ENCODE results near the gene MYBPHL. TPM values are rescaled to one million over a fixed set of nuclear protein-coding genes. Genes with fewer than 3 reads are reported as not detected.

The MYBPHL gene
- total RNA-seq, 1 donor: not detected

GRCh38 chr1:109256085-109256484 is 50.7 kb downstream of the MYBPHL start:
- Histone ChIP-seq H3K79me2 (ENCODE audit: insufficient read depth, low read length) (no peaks in the 10 kb centered on the region), H3K4me3 (ENCODE audit: insufficient read depth, low read length) (no peak overlapping the region), H3K27me3 (ENCODE audit: insufficient read depth, low read length) (no peaks in the 10 kb centered on the region), H4K20me1 (ENCODE audit: insufficient read depth, low read length) (no peaks in the 10 kb centered on the region), H3K9me3 (ENCODE audit: low read depth, low read length) (no peaks in the 10 kb centered on the region), H3K27ac (ENCODE audit: low read depth, low read length) (no peak overlapping the region), H3K4me1 (ENCODE audit: insufficient read depth, low read length) (peaks cover 14% of the 10 kb centered on the region), H3K36me3 (ENCODE audit: insufficient read depth, low read length) (no peaks in the 10 kb centered on the region), H2AFZ (ENCODE audit: low read length) (no peak overlapping the region), H3K4me2 (ENCODE audit: insufficient read depth, low read length) (no peak overlapping the region)
- TF ChIP-seq CTCF (IDR thresholded peaks at IDR 0.05; ENCODE audit: extremely low read depth, low read depth, low read length): no peak
- peak; percentile 73 for DNase-seq (ENCODE audit: insufficient read length, low spot score, missing footprints)

DNA sequence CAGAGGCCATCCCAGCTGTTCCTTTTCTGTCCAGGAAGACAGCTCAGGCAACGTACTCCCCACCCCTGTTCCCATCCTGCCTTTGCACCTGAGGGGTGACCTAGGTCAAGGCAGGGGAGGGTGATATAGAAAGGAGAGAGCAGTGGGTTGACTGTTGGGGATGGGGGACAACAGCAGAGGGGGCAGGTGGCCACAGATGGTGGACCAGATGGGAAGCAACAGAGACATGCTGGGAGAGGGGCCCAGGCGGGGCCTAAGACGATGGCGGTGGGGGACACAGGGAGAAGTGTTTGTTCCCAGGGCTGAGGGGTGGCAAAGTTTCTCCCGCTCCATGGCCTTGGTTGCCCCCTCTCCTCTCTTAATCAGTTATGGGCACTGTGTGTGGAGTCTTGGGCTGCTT is 51.1 kb downstream of the MYBPHL start:
- Histone ChIP-seq H3K9me3 (ENCODE audit: low read depth, low read length) (no peaks in the 10 kb centered on the region), H3K79me2 (ENCODE audit: insufficient read depth, low read length) (no peaks in the 10 kb centered on the region), H3K27ac (ENCODE audit: low read depth, low read length) (no peak overlapping the region), H3K27me3 (ENCODE audit: insufficient read depth, low read length) (no peaks in the 10 kb centered on the region), H4K20me1 (ENCODE audit: insufficient read depth, low read length) (no peaks in the 10 kb centered on the region), H3K36me3 (ENCODE audit: insufficient read depth, low read length) (no peaks in the 10 kb centered on the region), H2AFZ (ENCODE audit: low read length) (no peak overlapping the region), H3K4me3 (ENCODE audit: insufficient read depth, low read length) (no peak overlapping the region), H3K4me1 (ENCODE audit: insufficient read depth, low read length) (peaks cover 14% of the 10 kb centered on the region), H3K4me2 (ENCODE audit: insufficient read depth, low read length) (no peak overlapping the region)
- no peak for TF ChIP-seq CTCF (IDR thresholded peaks at IDR 0.05; ENCODE audit: extremely low read depth, low read depth, low read length)
- DNase-seq (ENCODE audit: insufficient read length, low spot score, missing footprints): no peak

- Histone ChIP-seq H3K4me1 (ENCODE audit: insufficient read depth, low read length) (peaks cover 14% of the 10 kb centered on the region), H3K27me3 (ENCODE audit: insufficient read depth, low read length) (no peaks in the 10 kb centered on the region), H2AFZ (ENCODE audit: low read length) (no peak overlapping the region), H4K20me1 (ENCODE audit: insufficient read depth, low read length) (no peaks in the 10 kb centered on the region), H3K9me3 (ENCODE audit: low read depth, low read length) (no peaks in the 10 kb centered on the region), H3K79me2 (ENCODE audit: insufficient read depth, low read length) (no peaks in the 10 kb centered on the region), H3K27ac (ENCODE audit: low read depth, low read length) (no peak overlapping the region), H3K4me2 (ENCODE audit: insufficient read depth, low read length) (no peak overlapping the region), H3K36me3 (ENCODE audit: insufficient read depth, low read length) (no peaks in the 10 kb centered on the region), H3K4me3 (ENCODE audit: insufficient read depth, low read length) (no peak overlapping the region)
- peak; percentile 90 for DNase-seq (ENCODE audit: insufficient read length, low spot score, missing footprints)
- TF ChIP-seq CTCF (IDR thresholded peaks at IDR 0.05; ENCODE audit: extremely low read depth, low read depth, low read length): no peak
These were observed 51.6 kb downstream of the MYBPHL start for GRCh38 chr1:109255097-109255651.

GRCh38 chr1:109254621-109255096 is 52.2 kb downstream of the MYBPHL start:
- peak; percentile 80 for DNase-seq (ENCODE audit: insufficient read length, low spot score, missing footprints)
- no peak for TF ChIP-seq CTCF (IDR thresholded peaks at IDR 0.05; ENCODE audit: extremely low read depth, low read depth, low read length)

More at GRCh38 chr1:109254621-109255096, 52.2 kb downstream of the MYBPHL start:
- Histone ChIP-seq H3K27me3 (ENCODE audit: insufficient read depth, low read length) (no peaks in the 10 kb centered on the region), H3K27ac (ENCODE audit: low read depth, low read length) (no peak overlapping the region), H3K4me1 (ENCODE audit: insufficient read depth, low read length) (peaks cover 14% of the 10 kb centered on the region), H3K9me3 (ENCODE audit: low read depth, low read length) (no peaks in the 10 kb centered on the region), H3K4me2 (ENCODE audit: insufficient read depth, low read length) (peak overlapping the region; percentile 11), H3K79me2 (ENCODE audit: insufficient read depth, low read length) (no peaks in the 10 kb centered on the region), H3K4me3 (ENCODE audit: insufficient read depth, low read length) (no peak overlapping the region), H4K20me1 (ENCODE audit: insufficient read depth, low read length) (no peaks in the 10 kb centered on the region), H2AFZ (ENCODE audit: low read length) (no peak overlapping the region), H3K36me3 (ENCODE audit: insufficient read depth, low read length) (no peaks in the 10 kb centered on the region)

Measured in osteoblast (primary cell).